Measurements from ENCODE around the gene ERI3. TPM values are rescaled to one million over a fixed set of nuclear protein-coding genes. Genes with fewer than 3 reads are reported as not detected.

The ERI3 gene
- total RNA-seq, 2 donors from 2014 or later, result 26.3 to 58.8 TPM

GRCh38 chr1:44357710-44358109 is 2.7 kb upstream of the ERI3 start:
- peaks cover 4 to 7% of the 10 kb centered on the region in 2 donors for H3K36me3 Mint-ChIP-seq
- no peaks in the 10 kb centered on the region for H3K9me3 Mint-ChIP-seq
- no peak for ATAC-seq
- H3K27ac Mint-ChIP-seq, result no peak overlapping the region
- no peak for DNase-seq (ENCODE audit: low spot score in 2 of 2)

GRCh38 chr1:44355582-44356305 is 687 bp upstream of the ERI3 start:
- ATAC-seq (no peak), DNase-seq (ENCODE audit: low spot score in 2 of 2) (no peak)
- Mint-ChIP-seq H3K36me3 (peaks cover 4 to 19% of the 10 kb centered on the region in 2 donors), H3K27ac (peak overlapping the region; percentile 92 to 93), H3K9me3 (no peaks in the 10 kb centered on the region)

- ATAC-seq (no peak), DNase-seq (ENCODE audit: low spot score in 2 of 2) (no peak)
- Mint-ChIP-seq H3K9me3 (no peaks in the 10 kb centered on the region), H3K27ac (peak overlapping the region; percentile 82 to 92), H3K36me3 (peaks cover 4 to 21% of the 10 kb centered on the region in 2 donors)
Observed at GRCh38 chr1:44354268-44354839, 703 bp downstream of the ERI3 start.

GRCh38 chr1:44353604-44354003 is 1.5 kb downstream of the ERI3 start:
- ATAC-seq, result no peak
- Mint-ChIP-seq H3K27ac (peak overlapping the region in 1 of 2 donors; percentile 92), H3K36me3 (peaks cover 4 to 21% of the 10 kb centered on the region in 2 donors), H3K9me3 (no peaks in the 10 kb centered on the region)
- DNase-seq (ENCODE audit: low spot score in 2 of 2), result no peak

GRCh38 chr1:44351289-44351688 is 3.8 kb downstream of the ERI3 start:
- DNase-seq (ENCODE audit: low spot score in 2 of 2), result no peak
- no peaks in the 10 kb centered on the region for H3K9me3 Mint-ChIP-seq
- peaks cover 4 to 21% of the 10 kb centered on the region in 2 donors for H3K36me3 Mint-ChIP-seq
- no peak overlapping the region for H3K27ac Mint-ChIP-seq
- no peak for ATAC-seq

GRCh38 chr1:44348061-44348485 is 7.0 kb downstream of the ERI3 start:
- DNase-seq (ENCODE audit: low spot score in 2 of 2) (no peak), ATAC-seq (no peak)
- H3K27ac Mint-ChIP-seq, result no peak overlapping the region
- peaks cover 0 to 14% of the 10 kb centered on the region in 2 donors for H3K36me3 Mint-ChIP-seq
- H3K9me3 Mint-ChIP-seq, result no peaks in the 10 kb centered on the region

GRCh38 chr1:44347280-44347679 is 7.8 kb downstream of the ERI3 start:
- no peak for DNase-seq (ENCODE audit: low spot score in 2 of 2)
- H3K9me3 Mint-ChIP-seq, result no peaks in the 10 kb centered on the region

GRCh38 chr1:44346878-44347277 is 8.2 kb downstream of the ERI3 start:
- Mint-ChIP-seq H3K36me3 (peaks cover 0 to 11% of the 10 kb centered on the region in 2 donors), H3K27ac (no peak overlapping the region), H3K9me3 (no peaks in the 10 kb centered on the region)
- ATAC-seq (no peak), DNase-seq (ENCODE audit: low spot score in 2 of 2) (no peak)

More at GRCh38 chr1:44347280-44347679, 7.8 kb downstream of the ERI3 start:
- Mint-ChIP-seq H3K36me3 (peaks cover 0 to 14% of the 10 kb centered on the region in 2 donors), H3K27ac (no peak overlapping the region)
- ATAC-seq, result no peak

- no peak for ATAC-seq
- no peaks in the 10 kb centered on the region for H3K9me3 Mint-ChIP-seq
- DNase-seq (ENCODE audit: low spot score in 2 of 2), result no peak
- H3K36me3 Mint-ChIP-seq, result peaks cover 0 to 5% of the 10 kb centered on the region in 2 donors
- H3K27ac Mint-ChIP-seq, result peak overlapping the region in 1 of 2 donors; percentile 30
Observed at GRCh38 chr1:44346184-44346583, 8.9 kb downstream of the ERI3 start.

- no peak overlapping the region for H3K27ac Mint-ChIP-seq
- peaks cover 0 to 6% of the 10 kb centered on the region in 2 donors for H3K36me3 Mint-ChIP-seq
- H3K9me3 Mint-ChIP-seq, result no peaks in the 10 kb centered on the region
- no peak for DNase-seq (ENCODE audit: low spot score in 2 of 2)
- ATAC-seq, result no peak
Observed at GRCh38 chr1:44345187-44345775, 9.8 kb downstream of the ERI3 start.

- Mint-ChIP-seq H3K36me3 (peaks cover 10 to 24% of the 10 kb centered on the region in 2 donors), H3K9me3 (no peaks in the 10 kb centered on the region), H3K27ac (no peak overlapping the region)
- DNase-seq (ENCODE audit: low spot score in 2 of 2) (no peak), ATAC-seq (no peak)
Observed at GRCh38 chr1:44339731-44340130, 15.3 kb downstream of the ERI3 start.

GRCh38 chr1:44338136-44338535 is 16.9 kb downstream of the ERI3 start:
- ATAC-seq, result no peak
- H3K36me3 Mint-ChIP-seq, result peaks cover 10 to 27% of the 10 kb centered on the region in 2 donors
- DNase-seq (ENCODE audit: low spot score in 2 of 2), result no peak
- H3K27ac Mint-ChIP-seq, result no peak overlapping the region
- H3K9me3 Mint-ChIP-seq, result no peaks in the 10 kb centered on the region

- DNase-seq (ENCODE audit: low spot score in 2 of 2) (no peak), ATAC-seq (no peak)
- Mint-ChIP-seq H3K36me3 (peaks cover 14 to 32% of the 10 kb centered on the region in 2 donors), H3K27ac (no peak overlapping the region), H3K9me3 (no peaks in the 10 kb centered on the region)
Observed at GRCh38 chr1:44336668-44337067, 18.4 kb downstream of the ERI3 start.

- ATAC-seq, result peak in 1 of 2 donors; percentile 41
- no peak for DNase-seq (ENCODE audit: low spot score in 2 of 2)
- peak overlapping the region in 1 of 2 donors; percentile 69 for H3K27ac Mint-ChIP-seq
- H3K36me3 Mint-ChIP-seq, result peaks cover 14 to 26% of the 10 kb centered on the region in 2 donors
- H3K9me3 Mint-ChIP-seq, result no peaks in the 10 kb centered on the region
Observed at GRCh38 chr1:44334968-44335367, 20.1 kb downstream of the ERI3 start.

GRCh38 chr1:44333376-44333775 is 21.7 kb downstream of the ERI3 start:
- no peak for DNase-seq (ENCODE audit: low spot score in 2 of 2)
- Mint-ChIP-seq H3K36me3 (peaks cover 7 to 15% of the 10 kb centered on the region in 2 donors), H3K27ac (no peak overlapping the region), H3K9me3 (no peaks in the 10 kb centered on the region)
- ATAC-seq, result no peak

- Mint-ChIP-seq H3K36me3 (peaks cover 4 to 13% of the 10 kb centered on the region in 2 donors), H3K9me3 (no peaks in the 10 kb centered on the region), H3K27ac (peak overlapping the region; percentile 37 to 39)
- DNase-seq (ENCODE audit: low spot score in 2 of 2), result no peak
- ATAC-seq, result no peak
Observed at GRCh38 chr1:44332505-44332904, 22.6 kb downstream of the ERI3 start.

- no peaks in the 10 kb centered on the region for H3K9me3 Mint-ChIP-seq
- no peak for ATAC-seq
Observed at GRCh38 chr1:44330935-44331334, 24.1 kb downstream of the ERI3 start.

More at GRCh38 chr1:44330935-44331334, 24.1 kb downstream of the ERI3 start:
- peak overlapping the region in 1 of 2 donors; percentile 1 for H3K27ac Mint-ChIP-seq
- H3K36me3 Mint-ChIP-seq, result peaks cover 4 to 13% of the 10 kb centered on the region in 2 donors
- DNase-seq (ENCODE audit: low spot score in 2 of 2), result no peak

All from activated naive CD4-positive, alpha-beta T cell treated with anti-CD3 and anti-CD28 coated beads, Interleukin-2, amount 50 U/mL, for 72 hours (primary cell).